ENCODE results near the gene SCNN1A. TPM values are rescaled to one million over a fixed set of nuclear protein-coding genes. Genes with fewer than 3 reads are reported as not detected.
"Not testable (repeated sequence)": the region's sequence is repeated elsewhere in the genome, so short reads cannot be mapped to it uniquely, and the experiment has no call there.

Gene SCNN1A
- total RNA-seq, 2 donors from 2014 or later, result 1.9 to 3.3 TPM

GRCh38 chr12:6338536-6338935 lies 36.8 kb downstream of the SCNN1A start:
- intact Hi-C loops (cut with DNase I), result loop anchor here in 1 of 2 donors (10.0 kb wide), 1 partner anchor 126 kb away; no protein-coding TSS in a partner anchor
- not testable (repeated sequence) for DNase-seq (ENCODE audit: low spot score)

- no peak for DNase-seq (ENCODE audit: low spot score)
- intact Hi-C loops (cut with DNase I), result loop anchor here in 1 of 2 donors (10.0 kb wide), 1 partner anchor 127 kb away; no protein-coding TSS in a partner anchor
These were observed 37.4 kb downstream of the SCNN1A start for GRCh38 chr12:6337958-6338433.

DNA sequence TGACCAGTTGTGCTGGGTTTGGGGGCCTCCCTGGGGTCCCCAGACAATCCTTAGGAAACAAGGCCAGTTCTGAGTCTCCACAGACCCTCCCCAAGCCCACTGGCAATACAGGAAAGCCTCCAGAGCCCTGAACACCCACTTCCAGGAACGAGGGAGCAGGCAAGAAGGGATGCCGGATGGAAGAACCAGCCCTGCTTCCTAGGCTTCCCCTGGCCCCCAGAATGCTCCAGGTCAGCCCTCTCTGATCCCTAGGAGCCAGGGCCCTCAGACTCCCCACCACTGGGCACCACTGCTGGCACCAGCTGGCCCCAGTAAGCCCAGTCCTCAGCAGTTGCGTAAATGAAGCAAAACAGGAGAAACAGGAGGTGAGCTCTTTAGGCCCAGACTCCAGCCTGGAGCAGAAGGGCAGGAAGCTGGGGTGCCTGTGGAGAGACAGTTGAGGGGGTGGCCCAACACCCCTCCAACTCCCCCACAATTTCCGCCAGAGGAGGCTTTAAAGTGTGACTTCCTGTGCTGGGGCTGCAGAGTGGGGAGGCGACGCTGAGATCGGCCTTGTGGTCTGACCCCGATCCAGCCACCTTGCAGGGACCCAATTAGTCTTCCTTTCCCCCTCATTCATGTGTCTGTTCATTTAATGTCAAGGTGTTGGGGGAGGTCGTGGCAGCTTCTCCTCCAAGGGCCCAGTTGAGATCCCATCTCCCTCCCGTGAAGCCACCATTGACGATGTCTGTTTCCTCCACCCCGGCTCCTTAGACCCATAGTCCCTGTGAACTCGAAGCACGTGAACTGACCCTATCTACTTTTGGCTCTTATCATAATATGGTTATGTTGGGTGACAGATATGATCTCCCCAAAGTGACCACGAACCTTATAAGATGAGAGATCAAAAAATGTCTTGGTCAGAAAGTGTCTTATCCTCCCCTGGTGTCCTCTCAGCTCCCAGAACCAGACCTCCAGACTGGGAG lies 38.2 kb downstream of the SCNN1A start:
- intact Hi-C loops (cut with DNase I), result loop anchor here in 1 of 2 donors (10.0 kb wide), 1 partner anchor 128 kb away; no protein-coding TSS in a partner anchor
- no peak for DNase-seq (ENCODE audit: low spot score)

GRCh38 chr12:6336079-6336888 lies 39.1 kb downstream of the SCNN1A start:
- intact Hi-C loops (cut with DNase I), result loop anchor here in 1 of 2 donors (10.0 kb wide), 1 partner anchor 129 kb away; no protein-coding TSS in a partner anchor
- peak; percentile 98 for DNase-seq (ENCODE audit: low spot score)

- DNase-seq (ENCODE audit: low spot score), result peak; percentile 95
- intact Hi-C loops (cut with DNase I), result loop anchor here in 1 of 2 donors (10.0 kb wide), 1 partner anchor 129 kb away; no protein-coding TSS in a partner anchor
These were observed 39.8 kb downstream of the SCNN1A start for GRCh38 chr12:6335451-6336078.

GRCh38 chr12:6334940-6335450 lies 40.4 kb downstream of the SCNN1A start:
- no peak for DNase-seq (ENCODE audit: low spot score)
- intact Hi-C loops (cut with DNase I), result loop anchor here (5.0 to 10.0 kb wide), 2 partner anchors 130 to 202 kb away; no protein-coding TSS in a partner anchor

DNA sequence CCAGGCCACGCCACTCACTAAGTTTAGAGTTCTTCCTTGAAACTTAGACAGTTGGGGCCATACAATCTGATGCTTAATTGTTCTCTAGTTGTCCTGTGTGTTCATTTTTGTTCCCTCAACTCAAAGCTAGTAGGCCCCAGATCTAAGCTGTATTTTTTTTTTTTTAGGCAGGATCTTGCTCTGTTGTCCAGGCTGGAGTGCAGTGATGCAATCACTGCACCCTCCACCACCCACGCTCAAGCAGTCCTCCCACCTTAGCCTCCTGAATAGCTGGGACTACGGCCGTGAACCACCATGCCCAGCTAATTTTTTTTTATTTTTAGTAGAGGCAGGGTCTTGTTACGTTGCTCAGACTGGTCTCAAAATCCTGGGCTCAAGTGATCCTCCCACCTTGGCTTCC lies 41.0 kb downstream of the SCNN1A start:
- no peak for DNase-seq (ENCODE audit: low spot score)
- intact Hi-C loops (cut with DNase I), result loop anchor here (5.0 to 10.0 kb wide), 2 partner anchors 130 to 203 kb away; no protein-coding TSS in a partner anchor

DNA sequence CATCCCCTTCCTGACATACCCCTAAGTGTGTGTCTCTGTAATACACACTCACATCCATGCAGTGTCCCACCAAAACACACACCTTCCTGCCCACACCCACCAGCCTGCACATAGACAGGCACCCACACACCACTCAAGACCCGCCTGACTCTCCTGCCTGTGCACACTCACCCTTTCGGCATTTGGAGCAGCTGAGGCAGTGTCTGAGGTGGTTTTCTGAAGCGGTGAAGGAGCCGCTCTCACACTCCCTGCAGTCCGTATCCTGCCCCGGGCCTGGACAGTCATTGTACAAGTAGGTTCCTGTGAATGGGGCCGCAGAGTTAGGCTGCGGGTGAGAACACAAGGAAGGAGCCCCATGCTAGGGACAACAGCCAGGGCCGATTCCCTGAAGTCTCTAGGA lies 41.8 kb downstream of the SCNN1A start:
- intact Hi-C loops (cut with DNase I), result loop anchor here (5.0 to 10.0 kb wide), 2 partner anchors 131 to 204 kb away; no protein-coding TSS in a partner anchor

GRCh38 chr12:6333029-6333428 lies 42.3 kb downstream of the SCNN1A start:
- intact Hi-C loops (cut with DNase I), result loop anchor here (5.0 to 10.0 kb wide), 2 partner anchors 132 to 204 kb away; no protein-coding TSS in a partner anchor
- DNase-seq (ENCODE audit: low spot score), result no peak

More for the DNA sequence above, 41.8 kb downstream of the SCNN1A start:
- DNase-seq (ENCODE audit: low spot score), result no peak

- intact Hi-C loops (cut with DNase I), result loop anchor here (5.0 to 10.0 kb wide), 2 partner anchors 132 to 205 kb away; no protein-coding TSS in a partner anchor
- DNase-seq (ENCODE audit: low spot score), result no peak
These were observed 42.9 kb downstream of the SCNN1A start for GRCh38 chr12:6332459-6332858.

DNA sequence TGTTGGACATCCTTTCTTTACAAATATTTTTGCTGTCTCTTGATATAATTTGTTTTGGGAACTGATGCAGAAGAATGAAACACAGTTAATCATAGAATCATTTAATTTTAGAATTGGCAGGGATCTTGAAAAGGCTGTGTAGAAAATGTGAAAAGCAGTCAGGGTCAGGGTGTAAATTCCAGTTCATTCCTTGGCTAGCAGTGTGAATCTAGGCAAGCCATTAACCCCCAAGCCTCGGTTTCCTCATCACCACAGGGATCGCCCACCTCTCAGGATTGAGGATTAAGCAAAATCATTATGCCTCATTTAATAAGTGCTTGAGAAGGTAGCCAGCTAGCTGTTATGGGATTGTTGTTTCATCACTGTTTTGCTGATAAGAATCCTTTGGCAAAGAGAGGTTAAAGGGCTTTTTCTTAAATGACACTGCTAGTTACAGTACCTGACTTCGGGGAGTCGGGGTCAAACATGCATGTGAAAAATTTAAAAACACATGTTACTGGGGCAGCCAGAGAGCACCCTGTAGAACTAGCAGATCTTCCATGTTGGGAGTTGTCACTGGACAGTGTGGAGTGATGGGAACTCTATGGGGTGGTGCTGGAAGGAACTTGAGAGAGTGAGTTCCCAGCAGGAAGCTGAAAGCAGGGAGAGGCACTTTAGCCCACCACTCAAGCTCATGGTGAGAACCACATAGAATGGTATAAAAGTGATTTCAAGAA lies 44.2 kb downstream of the SCNN1A start:
- intact Hi-C loops (cut with DNase I), result loop anchor here (5.0 to 10.0 kb wide), 2 partner anchors 134 to 206 kb away; no protein-coding TSS in a partner anchor
- no peak for DNase-seq (ENCODE audit: low spot score)

DNA sequence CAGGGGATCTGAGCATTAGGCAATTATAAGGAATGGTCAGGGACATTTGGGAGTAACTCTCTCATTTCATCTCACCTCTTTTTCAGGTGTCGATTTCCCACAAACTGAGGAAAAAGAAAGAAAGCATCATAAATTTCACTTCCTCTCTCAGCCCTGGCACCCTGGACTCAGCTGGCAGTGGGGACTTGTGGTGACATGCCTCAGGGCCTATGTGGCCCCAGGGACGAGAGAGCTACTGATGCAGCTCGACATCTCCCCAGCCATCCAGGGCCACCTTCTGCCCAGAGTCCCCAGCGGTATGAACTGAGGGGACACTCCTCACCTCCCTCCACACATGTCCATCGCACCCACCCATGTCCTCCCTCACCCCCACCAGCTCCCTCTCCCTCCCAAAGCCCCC lies 45.2 kb downstream of the SCNN1A start:
- DNase-seq (ENCODE audit: low spot score), result no peak
- intact Hi-C loops (cut with DNase I), result loop anchor here (5.0 to 10.0 kb wide), 2 partner anchors 135 to 207 kb away; no protein-coding TSS in a partner anchor

DNA sequence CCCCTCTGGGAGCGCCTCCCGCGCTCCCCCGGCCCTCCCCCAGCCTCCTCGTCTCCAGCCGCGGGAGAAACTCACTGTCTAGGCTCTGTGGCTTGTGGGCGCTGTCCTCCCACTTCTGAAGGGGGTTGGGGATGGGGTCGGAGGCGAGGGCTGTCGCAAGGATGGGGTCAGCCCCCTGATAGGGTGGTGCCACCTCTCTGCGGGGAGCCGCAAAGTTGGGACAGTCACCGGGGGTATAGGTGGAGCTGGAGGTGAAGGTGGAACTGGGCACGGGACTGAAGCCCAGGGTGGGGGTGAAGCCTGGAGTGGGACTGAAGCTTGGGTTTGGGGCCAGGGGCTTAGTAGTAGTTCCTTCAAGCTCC lies 45.7 kb downstream of the SCNN1A start:
- DNase-seq (ENCODE audit: low spot score), result no peak
- intact Hi-C loops (cut with DNase I), result loop anchor here (5.0 to 10.0 kb wide), 4 partner anchors 53 to 208 kb away; partner anchors contain the start of gene LTBR (in 1 of the 2)

GRCh38 chr12:6328945-6329702 lies 46.2 kb downstream of the SCNN1A start:
- no peak for DNase-seq (ENCODE audit: low spot score)
- intact Hi-C loops (cut with DNase I), result loop anchor here in 1 of 2 donors (5.0 kb wide), 2 partner anchors 53 to 133 kb away; partner anchors contain the start of gene LTBR

GRCh38 chr12:6328045-6328779 lies 47.2 kb downstream of the SCNN1A start:
- DNase-seq (ENCODE audit: low spot score), result no peak
- intact Hi-C loops (cut with DNase I), result loop anchor here in 1 of 2 donors (5.0 kb wide), 2 partner anchors 54 to 134 kb away; partner anchors contain the start of gene LTBR

All from posterior vena cava (tissue), 2 donors.